CD8-positive, alpha-beta memory T cell (primary cell): ENCODE measurements around the gene ZNF598. TPM values are rescaled to one million over a fixed set of nuclear protein-coding genes. Genes with fewer than 3 reads are reported as not detected.

Source experiments
- CTCF ChIA-PET: fragments of 350-600 bp; sonication (Branson Sonifier 250); formaldehyde crosslinking; loops from one replicate; lab custom pipeline; 2021; ENCODE audit warnings: antibody characterized with exemption; lab: Charles Lee
- POLR2A ChIA-PET: fragments of 350-600 bp; sonication (Branson Sonifier 250); formaldehyde crosslinking; loops from one replicate; lab custom pipeline; 2021; ENCODE audit warnings: antibody characterized with exemption; lab: Charles Lee
- DNase-seq, 5 donors: peaks; one replicate each; pipeline versions ENCODE4 v3.0.0 to v3.0.0-alpha.2; 2020 to 2022; ENCODE audit warnings: mixed read lengths in 1 of 5
- H3K27ac ChIP-seq: one replicate; pipeline ENCODE4 v1.7.0; 2013; ENCODE audit warnings: low read depth, mild to moderate bottlenecking, low read length, moderate library complexity
- H3K27me3 ChIP-seq: 2 replicates; pipeline ENCODE4 v1.7.0; 2013; ENCODE audit warnings: low read length, mild to moderate bottlenecking; ENCODE audit not compliant: insufficient read depth, poor library complexity, severe bottlenecking
- H3K36me3 ChIP-seq: 2 replicates; pipeline ENCODE4 v1.7.0; 2013; ENCODE audit warnings: mild to moderate bottlenecking, low read length, moderate library complexity; ENCODE audit not compliant: insufficient read depth
- H3K4me1 ChIP-seq: 2 replicates; pipeline ENCODE4 v1.7.0; 2013; ENCODE audit warnings: mild to moderate bottlenecking, low read length, moderate library complexity; ENCODE audit not compliant: insufficient read depth
- H3K4me3 ChIP-seq: 2 replicates; pipeline ENCODE4 v1.7.0; 2013; ENCODE audit warnings: mild to moderate bottlenecking, low read length
- H3K9me3 ChIP-seq: 2 replicates; pipeline ENCODE4 v1.7.0; 2013; ENCODE audit warnings: mild to moderate bottlenecking, low read length
- H3K27ac Mint-ChIP-seq, 8 donors: one replicate each; pipeline ENCODE4 v1.8.0; 2020 to 2021; ENCODE audit warnings: mixed read lengths in 8 of 8, mild to moderate bottlenecking in 6 of 8, inconsistent platforms in 3 of 8, moderate library complexity in 3 of 8
- H3K27me3 Mint-ChIP-seq, 2 donors: one replicate each; pipeline ENCODE4 v1.8.0; 2020 to 2021; ENCODE audit warnings: mixed read lengths in 2 of 2, mild to moderate bottlenecking in 1 of 2, moderate library complexity in 1 of 2
- H3K36me3 Mint-ChIP-seq, 3 donors: one replicate each; pipeline ENCODE4 v1.8.0; 2020 to 2021; ENCODE audit warnings: mixed read lengths in 3 of 3, inconsistent platforms in 1 of 3, mild to moderate bottlenecking in 1 of 3
- H3K4me1 Mint-ChIP-seq, 3 donors: one replicate each; pipeline ENCODE4 v1.8.0; 2020 to 2021; ENCODE audit warnings: mixed read lengths in 3 of 3, inconsistent platforms in 1 of 3, mild to moderate bottlenecking in 1 of 3
- H3K4me3 Mint-ChIP-seq, 7 donors: one replicate each; pipeline ENCODE4 v1.8.0; 2020 to 2021; ENCODE audit warnings: mixed read lengths in 7 of 7, mild to moderate bottlenecking in 6 of 7, moderate library complexity in 4 of 7, inconsistent platforms in 2 of 7
- H3K9me3 Mint-ChIP-seq, 5 donors: one replicate each; pipeline ENCODE4 v1.8.0; 2020 to 2022; ENCODE audit warnings: mixed read lengths in 5 of 5, mild to moderate bottlenecking in 3 of 5, moderate library complexity in 2 of 5, inconsistent platforms in 1 of 5
- polyA plus RNA-seq: library from polyadenylated mRNA; unstranded; fragments of 300-500 nt; fragmentation: Illumina TruSeq; gene quantifications from one replicate; pipeline ENCODE4 v1.2.3, GENCODE V29; 2021
- total RNA-seq, 2 experiments: library from RNA; stranded (reverse); gene quantifications; one replicate each; pipeline ENCODE4 v1.2.3, GENCODE V29; 2021

Gene ZNF598
- total and polyA plus RNA-seq, 3 experiments from 2014 or later: 11.3 to 96.6 (median 91.8) TPM

- Histone ChIP-seq H3K9me3 (no peaks in the 10 kb centered on the region), H3K27ac (peak within 1 kb of the TSS; percentile 51), H3K4me1 (peaks cover 26% of the 10 kb centered on the region), H3K36me3 (no peaks in the 10 kb centered on the region), H3K27me3 (peaks cover 14% of the 10 kb centered on the region), H3K4me3 (peak within 1 kb of the TSS; percentile 64)
- ChIA-PET POLR2A (interaction anchor here (1.0 to 2.6 kb wide), 2 partner anchors 18 to 24 kb away, joined by 3 to 9 read pairs; partner anchors contain the start of genes RPS2 and TBL3), CTCF (interaction anchor here (1.3 kb wide), 1 partner anchor 15 kb away, joined by 3 read pairs; no protein-coding TSS in a partner anchor)
- no peak for DNase-seq
- peak within 1 kb of the TSS in 7 of 8 donors; percentile 50 to 95 (median 91) for H3K27ac Mint-ChIP-seq
- no peaks in the 10 kb centered on the region for H3K9me3 Mint-ChIP-seq
- H3K4me3 Mint-ChIP-seq: peak within 1 kb of the TSS; percentile 63 to 88 (median 79)
- peaks cover 22 to 50% (median 25%) of the 10 kb centered on the region in 3 donors for H3K4me1 Mint-ChIP-seq
- peaks cover 9 to 10% of the 10 kb centered on the region in 2 donors for H3K27me3 Mint-ChIP-seq
- peaks cover 0 to 17% (median 0%) of the 10 kb centered on the region in 3 donors for H3K36me3 Mint-ChIP-seq
Observed at GRCh38 chr16:1989209-1990100, 20.2 kb downstream of the ZNF598 start, which contains the start of gene SYNGR3. TSS of gene SYNGR3 (plus strand) at chr16:1989970. CDS start at chr16:1990103, 133 bp downstream.

GRCh38 chr16:1987198-1987597 lies 22.4 kb downstream of the ZNF598 start:
- Histone ChIP-seq H3K4me3 (no peak overlapping the region), H3K4me1 (peaks cover 37% of the 10 kb centered on the region), H3K27me3 (peaks cover 14% of the 10 kb centered on the region), H3K27ac (no peak overlapping the region), H3K9me3 (no peaks in the 10 kb centered on the region), H3K36me3 (no peaks in the 10 kb centered on the region)
- ChIA-PET CTCF (interaction anchor here (1.3 kb wide), 1 partner anchor 15 kb away, joined by 5 read pairs; the partner anchor contains the start of gene TBL3), POLR2A (interaction anchor here (2.6 kb wide), 1 partner anchor 22 kb away, joined by 9 read pairs; the partner anchor contains the start of gene RPS2)
- H3K27ac Mint-ChIP-seq: peak overlapping the region in 2 of 8 donors; percentile 27 to 68
- peaks cover 28 to 52% (median 28%) of the 10 kb centered on the region in 3 donors for H3K4me1 Mint-ChIP-seq
- no peak for DNase-seq
- H3K36me3 Mint-ChIP-seq: peaks cover 0 to 17% (median 0%) of the 10 kb centered on the region in 3 donors
- no peaks in the 10 kb centered on the region for H3K9me3 Mint-ChIP-seq
- peak overlapping the region in 2 of 7 donors; percentile 48 to 54 for H3K4me3 Mint-ChIP-seq
- H3K27me3 Mint-ChIP-seq: peaks cover 12 to 14% of the 10 kb centered on the region in 2 donors

- Histone ChIP-seq H3K4me1 (peaks cover 24% of the 10 kb centered on the region), H3K36me3 (no peaks in the 10 kb centered on the region), H3K27ac (peak overlapping the region; percentile 54), H3K27me3 (peaks cover 22% of the 10 kb centered on the region), H3K9me3 (no peaks in the 10 kb centered on the region), H3K4me3 (no peak overlapping the region)
- peak overlapping the region in 2 of 8 donors; percentile 57 to 84 for H3K27ac Mint-ChIP-seq
- H3K9me3 Mint-ChIP-seq: no peaks in the 10 kb centered on the region
- H3K4me3 Mint-ChIP-seq: peak overlapping the region; percentile 66 to 85 (median 81)
- ChIA-PET POLR2A (interaction anchor here (0.6 to 3.2 kb wide), 2 partner anchors 21 to 22 kb away, joined by 3 to 23 read pairs; partner anchors contain the start of gene RPS2), CTCF (interaction anchor here (0.9 to 2.0 kb wide), 4 partner anchors 14 to 22 kb away, joined by 3 to 5 read pairs (median 4); partner anchors contain the start of gene TBL3)
- no peak for DNase-seq
- H3K4me1 Mint-ChIP-seq: peaks cover 18 to 38% (median 19%) of the 10 kb centered on the region in 3 donors
- peaks cover 11 to 22% of the 10 kb centered on the region in 2 donors for H3K27me3 Mint-ChIP-seq
- peaks cover 0 to 17% (median 0%) of the 10 kb centered on the region in 3 donors for H3K36me3 Mint-ChIP-seq
Observed at GRCh38 chr16:1985466-1986150, 24.0 kb downstream of the ZNF598 start.

GRCh38 chr16:1984347-1985225 lies 25.0 kb downstream of the ZNF598 start:
- Histone ChIP-seq H3K27me3 (peaks cover 22% of the 10 kb centered on the region), H3K36me3 (no peaks in the 10 kb centered on the region), H3K4me1 (peaks cover 20% of the 10 kb centered on the region), H3K27ac (peak overlapping the region; percentile 54), H3K4me3 (peak overlapping the region; percentile 73), H3K9me3 (no peaks in the 10 kb centered on the region)
- Mint-ChIP-seq H3K4me3 (peak overlapping the region; percentile 66 to 85 (median 82)), H3K4me1 (peaks cover 16 to 35% (median 19%) of the 10 kb centered on the region in 3 donors), H3K36me3 (peaks cover 0 to 17% (median 0%) of the 10 kb centered on the region in 3 donors), H3K9me3 (no peaks in the 10 kb centered on the region), H3K27me3 (peaks cover 16 to 23% of the 10 kb centered on the region in 2 donors), H3K27ac (peak overlapping the region; percentile 37 to 84 (median 65))
- ChIA-PET POLR2A (interaction anchor here (0.6 to 3.2 kb wide), 6 partner anchors 13 to 201 kb away, joined by 3 to 23 read pairs (median 5); partner anchors contain the start of genes RNF151, RPS2, TBL3 and TRAF7), CTCF (interaction anchor here (1.4 to 2.0 kb wide), 2 partner anchors 19 to 20 kb away, joined by 3 to 5 read pairs; no protein-coding TSS in a partner anchor)
- peak in 1 of 5 donors; percentile 19 for DNase-seq

GRCh38 chr16:1983544-1984346 lies 25.9 kb downstream of the ZNF598 start, which contains the start of gene GFER:
TSS of gene GFER (plus strand) at chr16:1984193. CDS start at chr16:1984219, 26 bp downstream.
- H3K27ac ChIP-seq: peak within 1 kb of the TSS; percentile 54
- peak within 1 kb of the TSS; percentile 73 for H3K4me3 ChIP-seq
- Mint-ChIP-seq H3K27ac (peak within 1 kb of the TSS; percentile 54 to 86 (median 74)), H3K27me3 (peaks cover 16 to 19% of the 10 kb centered on the region in 2 donors), H3K4me1 (peaks cover 11 to 27% (median 16%) of the 10 kb centered on the region in 3 donors), H3K4me3 (peak within 1 kb of the TSS; percentile 79 to 92 (median 82)), H3K36me3 (peaks cover 0 to 17% (median 0%) of the 10 kb centered on the region in 3 donors), H3K9me3 (no peaks in the 10 kb centered on the region)
- no peaks in the 10 kb centered on the region for H3K36me3 ChIP-seq
- no peaks in the 10 kb centered on the region for H3K9me3 ChIP-seq
- CTCF ChIA-PET: interaction anchor here (1.1 to 1.7 kb wide), 3 partner anchors 18 to 55 kb away, joined by 3 read pairs; partner anchors contain the start of gene RPS2
- H3K27me3 ChIP-seq: peaks cover 16% of the 10 kb centered on the region
- POLR2A ChIA-PET: interaction anchor here (0.6 to 3.2 kb wide), 5 partner anchors 12 to 476 kb away, joined by 3 to 23 read pairs (median 6); partner anchors contain the start of genes RNF151, RPS2, TBL3 and TEDC2
- H3K4me1 ChIP-seq: peaks cover 20% of the 10 kb centered on the region
- peak; percentile 52 to 75 (median 58) for DNase-seq

- CTCF ChIA-PET: interaction anchor here (1.1 to 1.7 kb wide), 4 partner anchors 17 to 54 kb away, joined by 3 read pairs; partner anchors contain the start of gene RPS2
- Histone ChIP-seq H3K4me3 (peak overlapping the region; percentile 73), H3K27ac (peak overlapping the region; percentile 54), H3K27me3 (peaks cover 16% of the 10 kb centered on the region), H3K9me3 (no peaks in the 10 kb centered on the region), H3K4me1 (peaks cover 20% of the 10 kb centered on the region), H3K36me3 (no peaks in the 10 kb centered on the region)
- H3K36me3 Mint-ChIP-seq: peaks cover 0 to 23% (median 0%) of the 10 kb centered on the region in 3 donors
- H3K4me1 Mint-ChIP-seq: peaks cover 8 to 23% (median 12%) of the 10 kb centered on the region in 3 donors
- DNase-seq: no peak
- peak overlapping the region; percentile 77 to 92 (median 82) for H3K4me3 Mint-ChIP-seq
- H3K27me3 Mint-ChIP-seq: peaks cover 16% of the 10 kb centered on the region in 2 donors
- POLR2A ChIA-PET: interaction anchor here (1.1 to 3.2 kb wide), 3 partner anchors 12 to 172 kb away, joined by 3 to 23 read pairs (median 6); partner anchors contain the start of genes RPS2, TBL3 and TRAF7
- H3K27ac Mint-ChIP-seq: peak overlapping the region in 7 of 8 donors; percentile 41 to 86 (median 55)
- H3K9me3 Mint-ChIP-seq: no peaks in the 10 kb centered on the region
Observed at GRCh38 chr16:1982991-1983543, 26.6 kb downstream of the ZNF598 start.
